Measurements from ENCODE around the gene CX3CL1.
"Not testable (repeated sequence)": the region's sequence is repeated elsewhere in the genome, so short reads cannot be mapped to it uniquely, and the experiment has no call there.

Gene CX3CL1

DNA sequence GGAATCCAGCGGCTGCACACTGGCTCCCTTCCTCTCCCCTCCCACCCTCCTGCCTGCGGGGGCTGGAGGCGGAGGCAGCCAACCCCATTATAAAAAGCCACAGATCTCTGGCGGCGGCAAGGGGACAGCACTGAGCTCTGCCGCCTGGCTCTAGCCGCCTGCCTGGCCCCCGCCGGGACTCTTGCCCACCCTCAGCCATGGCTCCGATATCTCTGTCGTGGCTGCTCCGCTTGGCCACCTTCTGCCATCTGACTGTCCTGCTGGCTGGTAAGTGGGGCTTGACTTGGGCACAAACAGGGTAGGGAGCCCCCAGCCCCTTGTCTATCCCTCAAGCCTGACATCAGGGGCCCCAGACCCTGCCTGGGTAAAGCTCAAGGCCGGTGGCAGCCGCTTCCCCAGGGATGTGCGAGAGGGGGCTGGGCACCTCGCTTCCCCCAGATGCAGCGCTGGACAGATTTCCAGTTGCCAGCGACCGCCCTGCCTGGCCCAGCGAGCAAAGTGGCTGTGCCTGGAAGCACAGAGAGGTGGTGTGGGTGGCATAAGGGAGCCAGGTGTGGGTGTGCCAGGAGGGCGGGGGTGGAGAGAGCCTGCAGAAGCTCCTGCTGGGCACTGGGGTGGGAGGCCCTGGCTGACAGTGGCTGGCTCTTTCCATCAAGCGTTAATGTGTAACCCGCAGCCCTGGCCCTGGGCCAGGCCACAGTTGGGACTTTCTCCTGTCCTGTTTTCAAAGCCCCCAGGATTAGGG, at the start of gene CX3CL1:
Gene CX3CL1 (plus strand): TSS at position 119 of the 745 bp plus-strand sequence. CDS start 79 bp downstream, at position 198.
- no peak for DNase-seq

DNA sequence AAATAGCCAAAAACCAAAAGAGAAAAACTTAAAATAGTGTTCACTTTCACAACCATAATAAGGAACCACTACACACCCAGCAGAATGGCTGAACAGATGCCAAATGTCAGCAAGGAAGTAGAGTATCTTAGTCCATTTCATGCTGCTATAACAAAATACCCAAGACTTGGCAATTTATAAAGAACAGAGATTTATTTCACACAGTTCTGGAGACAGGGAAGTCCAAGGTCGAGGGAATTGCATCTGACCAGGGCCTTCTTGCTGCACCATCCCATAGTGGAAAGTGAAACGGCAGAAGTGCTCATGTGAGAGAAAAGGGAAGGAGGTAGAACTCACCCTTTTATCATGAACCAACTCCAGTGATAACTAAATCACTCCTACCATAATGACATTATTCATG, 47.5 kb upstream of the CX3CL1 start:
- no peak for DNase-seq

DNA sequence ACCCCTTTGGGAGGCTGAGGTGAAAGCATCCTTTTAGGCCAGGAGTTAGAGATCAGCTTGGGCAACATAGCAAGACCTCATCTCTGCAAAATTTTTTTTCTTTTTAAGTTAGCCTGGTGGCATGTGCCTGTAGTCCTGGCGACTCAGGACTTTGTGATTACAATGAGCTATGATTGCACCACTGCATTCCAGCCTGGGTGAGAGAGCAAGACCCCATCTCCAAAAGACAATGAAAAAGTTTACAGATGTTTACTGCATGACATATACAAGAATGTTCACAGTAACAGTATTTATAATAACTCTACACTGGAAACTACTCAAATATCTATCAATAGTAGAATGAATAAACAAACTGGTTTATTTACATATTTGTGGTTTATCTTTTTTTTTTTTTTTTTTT, 46.8 kb upstream of the CX3CL1 start:
- DNase-seq: no peak

GRCh38 chr16:57329718-57330327, 42.5 kb upstream of the CX3CL1 start:
- DNase-seq: no peak

- no peak for DNase-seq
Measured at GRCh38 chr16:57331355-57331754, 40.9 kb upstream of the CX3CL1 start.

GRCh38 chr16:57333402-57333801, 38.9 kb upstream of the CX3CL1 start:
- no peak for DNase-seq

DNA sequence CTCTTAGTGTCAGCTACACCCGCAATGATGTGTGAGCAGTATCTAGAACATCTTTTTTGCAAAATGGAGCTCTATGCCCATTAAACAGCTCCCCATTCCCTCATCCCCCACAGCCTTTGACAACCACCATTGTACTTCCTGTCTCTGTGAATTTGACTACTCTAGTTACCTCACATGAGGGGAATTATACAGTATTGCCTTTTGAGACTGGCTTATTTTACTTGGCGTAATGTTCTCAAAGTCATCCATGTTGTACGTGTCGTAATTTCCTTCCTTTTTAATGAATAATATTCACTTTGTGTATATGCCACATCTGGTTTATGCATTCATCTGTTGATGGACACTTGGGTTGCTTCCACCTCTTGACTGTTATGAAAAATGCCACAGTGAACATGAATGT, 36.9 kb upstream of the CX3CL1 start:
- DNase-seq: no peak

- no peak for DNase-seq
Measured at GRCh38 chr16:57341062-57341440, 31.2 kb upstream of the CX3CL1 start.

DNA sequence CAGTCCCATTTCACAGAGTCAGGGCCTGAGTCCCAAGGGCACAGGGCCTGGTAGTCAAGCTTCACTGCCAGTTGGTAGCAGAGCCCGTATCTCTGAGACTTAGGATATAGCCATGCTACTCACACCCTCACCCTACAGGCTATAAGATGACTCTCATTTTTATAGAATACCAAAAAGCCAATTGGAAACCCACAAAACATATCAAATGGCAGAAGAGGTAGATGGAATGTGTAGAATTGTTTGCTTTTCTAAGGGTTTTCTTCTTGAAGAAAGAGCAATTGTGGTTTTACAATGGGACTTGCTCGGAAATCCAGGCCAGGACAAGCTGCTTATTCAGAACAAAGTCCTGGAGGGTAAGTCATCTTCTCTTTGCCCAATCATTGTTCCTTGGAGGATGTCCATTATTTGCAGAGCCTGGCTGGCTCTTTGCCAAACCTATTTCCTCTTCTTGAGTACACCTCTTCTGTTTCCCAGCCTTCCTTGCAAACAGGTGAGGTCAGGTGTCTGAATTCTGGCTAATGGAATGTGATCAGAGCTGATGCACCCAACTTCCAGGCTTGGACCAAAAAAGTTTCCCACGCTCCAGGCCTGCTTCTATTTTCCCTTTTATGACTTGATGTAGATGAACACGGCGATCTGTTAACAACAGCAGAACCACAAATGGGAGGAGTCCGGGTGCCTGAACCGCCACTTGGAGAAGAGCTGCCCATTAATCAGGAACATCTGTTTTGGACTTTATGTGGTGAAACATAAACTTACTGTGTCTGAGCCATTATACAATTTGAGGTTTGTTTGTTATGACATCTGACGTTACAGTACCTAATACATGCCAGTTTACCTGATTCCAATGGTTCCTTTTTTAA, 30.6 kb upstream of the CX3CL1 start:
- DNase-seq: no peak

DNA sequence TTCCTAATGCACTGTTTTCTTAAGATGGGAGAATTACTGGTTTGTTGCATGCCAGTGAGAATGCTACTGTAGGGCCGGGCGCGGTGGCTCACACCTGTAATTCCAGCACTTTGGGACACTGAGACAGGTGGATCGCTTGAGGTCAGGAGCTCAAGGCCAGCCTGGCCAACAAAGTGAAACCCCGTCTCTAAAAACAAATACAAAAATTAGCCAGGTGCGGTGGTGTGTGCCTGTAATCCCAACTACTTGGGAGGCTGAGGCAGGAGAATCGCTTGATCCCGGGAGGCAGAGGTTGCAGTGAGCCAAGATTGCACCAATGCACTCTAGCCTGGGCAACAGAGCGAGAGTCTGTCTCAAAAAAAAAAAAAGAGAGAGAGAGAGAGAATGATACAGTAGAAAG, 29.7 kb upstream of the CX3CL1 start:
- DNase-seq: not testable (repeated sequence)

DNA sequence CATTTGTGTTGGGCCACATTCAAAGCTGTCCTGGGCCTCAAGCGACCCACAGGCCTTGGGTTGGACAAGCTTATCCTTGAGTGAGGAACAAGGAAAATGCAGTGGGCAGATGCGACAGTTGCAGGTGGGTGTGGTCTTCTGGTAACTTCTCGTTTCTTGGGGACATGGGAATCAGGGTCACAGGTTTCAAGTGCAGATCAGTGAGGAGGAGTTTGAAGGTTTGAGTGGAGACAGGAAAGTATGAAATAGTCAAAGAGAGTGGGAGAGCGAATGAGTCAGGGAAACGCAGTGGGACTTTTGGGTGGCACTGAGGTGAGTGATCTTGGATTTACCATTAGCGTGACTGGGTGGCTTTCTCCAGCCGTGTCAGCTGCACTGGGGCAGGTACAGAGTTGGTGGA, 29.1 kb upstream of the CX3CL1 start:
- no peak for DNase-seq

- not testable (repeated sequence) for DNase-seq
Measured at GRCh38 chr16:57344094-57344493, 28.2 kb upstream of the CX3CL1 start.

DNA sequence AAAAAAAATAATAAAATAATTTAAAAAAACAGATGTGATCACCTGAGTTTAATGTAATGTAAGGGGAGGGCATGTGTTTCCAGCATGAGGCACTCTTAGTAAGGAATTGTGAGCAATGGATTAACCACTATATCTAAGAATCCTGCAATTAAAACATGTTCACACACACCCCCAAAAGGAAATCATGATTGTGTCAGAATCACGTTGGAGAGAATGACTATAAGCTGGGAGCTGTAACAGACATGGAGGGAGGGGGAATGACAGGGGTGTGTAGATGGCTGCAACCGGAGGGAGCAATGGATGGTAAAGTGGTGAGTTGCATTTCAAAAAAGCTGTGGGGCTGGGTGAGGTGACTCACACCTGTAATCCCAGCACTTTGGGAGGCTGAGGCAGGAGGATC, 27.3 kb upstream of the CX3CL1 start:
- no peak for DNase-seq

- DNase-seq: no peak
Measured at GRCh38 chr16:57345666-57346204, 26.6 kb upstream of the CX3CL1 start.

DNA sequence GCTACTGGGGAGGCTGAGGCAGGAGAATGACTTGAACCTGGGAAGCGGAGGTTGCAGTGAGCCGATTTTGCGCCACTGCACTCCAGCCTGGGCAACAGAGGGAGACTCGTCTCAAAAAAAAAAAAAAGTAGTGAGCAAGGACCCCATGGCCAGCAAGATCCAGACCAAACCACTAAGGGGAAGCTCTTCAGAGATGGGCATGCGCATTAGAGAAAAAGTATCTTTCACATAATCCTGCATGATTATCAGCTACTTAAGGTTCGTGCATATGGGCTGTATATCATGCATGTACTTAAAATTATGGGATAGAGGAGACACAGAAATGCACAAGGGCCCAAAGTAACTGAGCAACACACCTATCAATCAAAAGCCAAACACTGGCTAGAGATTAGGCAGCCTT, 24.4 kb upstream of the CX3CL1 start:
- DNase-seq: no peak

- DNase-seq: no peak
Measured at GRCh38 chr16:57348327-57348726, 24.0 kb upstream of the CX3CL1 start.

GRCh38 chr16:57349212-57350031, 22.9 kb upstream of the CX3CL1 start:
- no peak for DNase-seq

DNA sequence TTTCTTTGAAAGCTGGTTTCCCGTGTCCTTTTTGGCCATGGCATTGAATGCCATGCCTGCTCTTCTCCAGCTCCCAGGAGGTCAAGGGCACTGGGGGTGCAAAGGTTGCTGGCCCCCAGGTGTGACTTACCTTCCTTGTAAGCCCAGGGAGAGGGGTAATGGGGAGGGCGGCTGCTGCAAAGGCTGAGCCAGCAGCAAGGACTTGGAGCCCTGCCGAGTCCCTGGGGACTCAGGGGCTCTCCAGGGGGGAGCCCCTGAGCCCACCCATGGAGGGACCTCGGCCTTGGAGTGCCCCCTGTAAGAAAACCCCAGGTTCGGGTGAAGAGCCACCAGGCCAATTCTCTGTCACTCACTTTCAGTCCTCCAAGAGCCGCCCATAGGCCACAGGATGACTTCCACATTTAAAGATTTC, 19.6 kb upstream of the CX3CL1 start:
- DNase-seq: no peak

GRCh38 chr16:57354311-57354710, 18.0 kb upstream of the CX3CL1 start:
- no peak for DNase-seq

- no peak for DNase-seq
Measured at GRCh38 chr16:57355898-57356414, 16.3 kb upstream of the CX3CL1 start.

DNA sequence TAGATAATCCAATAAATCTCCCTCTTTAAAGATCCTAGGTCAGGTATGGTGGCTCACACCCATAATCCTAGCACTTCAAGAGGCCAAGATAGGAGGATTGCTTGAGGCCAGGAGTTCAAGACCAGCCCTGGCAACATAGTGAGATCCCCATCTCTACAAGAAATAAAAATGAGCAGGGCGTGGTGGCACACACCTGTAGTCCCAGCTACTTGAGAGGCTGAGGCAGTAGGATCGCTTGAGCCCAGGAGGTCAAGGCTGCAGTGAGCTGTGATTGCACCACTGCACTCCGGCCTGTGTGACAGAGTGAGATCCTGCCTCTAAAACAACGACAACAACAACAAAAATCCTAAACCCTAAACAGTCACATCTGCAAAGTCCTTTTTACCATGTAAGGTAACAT, 15.7 kb upstream of the CX3CL1 start:
- DNase-seq: no peak

DNA sequence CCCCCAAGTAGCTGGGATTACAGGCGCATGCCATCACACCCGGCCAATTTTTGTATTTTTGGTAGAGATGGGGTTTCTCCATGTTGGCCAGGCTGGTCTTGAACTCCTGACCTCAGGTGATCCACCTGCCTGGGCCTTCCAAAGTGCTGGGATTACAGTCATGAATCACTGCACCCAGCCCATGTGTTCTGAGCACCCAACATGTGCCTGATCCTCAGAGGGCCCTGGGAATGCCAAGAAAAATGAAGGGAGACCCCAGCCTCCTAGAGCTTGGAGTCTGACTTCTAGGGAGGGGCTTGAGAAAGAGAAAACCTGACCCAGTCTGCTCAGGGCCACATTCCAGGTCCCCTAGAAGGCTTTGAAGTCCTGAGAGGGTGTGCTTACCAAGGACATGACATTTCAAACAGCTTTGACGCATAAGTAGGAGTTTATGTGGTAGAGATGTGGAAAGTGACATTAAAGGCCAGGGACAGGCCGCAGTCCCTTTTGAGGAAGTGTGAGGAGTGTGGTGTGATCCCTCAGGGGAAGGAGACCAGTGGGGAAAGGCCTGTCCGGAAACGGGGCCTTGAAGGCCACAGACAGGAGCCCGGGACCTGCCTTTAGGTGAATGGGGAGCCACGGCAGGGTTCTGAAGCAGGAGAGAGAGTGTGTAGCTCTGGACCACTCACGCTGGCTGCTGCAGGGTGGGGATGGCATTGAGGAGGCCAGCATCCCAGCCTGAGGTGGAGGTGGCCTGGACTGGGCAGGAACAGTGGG, 14.8 kb upstream of the CX3CL1 start:
- DNase-seq: no peak

Measured in stimulated activated CD4-positive, alpha-beta T cell treated with anti-CD3 and anti-CD28 coated beads, Interleukin-12 subunit alpha, Interleukin-12 subunit beta, amount 100 ng/mL, for 4 hours (primary cell).